Measurements from ENCODE around the gene GMPPA. TPM values are rescaled to one million over a fixed set of nuclear protein-coding genes. Genes with fewer than 3 reads are reported as not detected.

The GMPPA gene
- total RNA-seq, 2 experiments from 2014 or later = 32.4 to 34.2 TPM

DNA sequence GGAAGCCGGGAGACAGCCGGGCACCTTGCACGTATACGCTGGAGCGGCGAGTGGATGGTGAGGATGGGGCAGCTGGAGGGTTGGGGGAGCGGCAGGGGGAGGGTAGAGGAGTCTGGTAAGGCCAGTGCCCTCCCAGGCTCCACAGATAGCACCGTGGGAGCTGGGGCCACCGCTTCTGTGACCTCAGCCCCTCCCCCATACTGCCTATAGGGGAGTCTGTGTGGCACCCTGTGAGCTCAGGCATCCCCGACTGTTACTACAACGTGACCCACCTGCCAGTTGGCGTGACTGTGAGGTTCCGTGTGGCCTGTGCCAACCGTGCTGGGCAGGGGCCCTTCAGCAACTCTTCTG, 9.9 kb upstream of the GMPPA start:
- H3K4me3 Mint-ChIP-seq = no peak overlapping the region
- intact Hi-C loops (cut with micrococcal nuclease) = no loop called here
- TF ChIP-seq, protein P1, sequence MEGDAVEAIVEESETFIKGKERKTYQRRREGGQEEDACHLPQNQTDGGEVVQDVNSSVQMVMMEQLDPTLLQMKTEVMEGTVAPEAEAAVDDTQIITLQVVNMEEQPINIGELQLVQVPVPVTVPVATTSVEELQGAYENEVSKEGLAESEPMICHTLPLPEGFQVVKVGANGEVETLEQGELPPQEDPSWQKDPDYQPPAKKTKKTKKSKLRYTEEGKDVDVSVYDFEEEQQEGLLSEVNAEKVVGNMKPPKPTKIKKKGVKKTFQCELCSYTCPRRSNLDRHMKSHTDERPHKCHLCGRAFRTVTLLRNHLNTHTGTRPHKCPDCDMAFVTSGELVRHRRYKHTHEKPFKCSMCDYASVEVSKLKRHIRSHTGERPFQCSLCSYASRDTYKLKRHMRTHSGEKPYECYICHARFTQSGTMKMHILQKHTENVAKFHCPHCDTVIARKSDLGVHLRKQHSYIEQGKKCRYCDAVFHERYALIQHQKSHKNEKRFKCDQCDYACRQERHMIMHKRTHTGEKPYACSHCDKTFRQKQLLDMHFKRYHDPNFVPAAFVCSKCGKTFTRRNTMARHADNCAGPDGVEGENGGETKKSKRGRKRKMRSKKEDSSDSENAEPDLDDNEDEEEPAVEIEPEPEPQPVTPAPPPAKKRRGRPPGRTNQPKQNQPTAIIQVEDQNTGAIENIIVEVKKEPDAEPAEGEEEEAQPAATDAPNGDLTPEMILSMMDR (IDR thresholded peaks at IDR 0.05) = no peak
- ATAC-seq (no peak), DNase-seq (no peak)
- H3K27me3 Mint-ChIP-seq = peaks cover 42% of the 10 kb centered on the region
- H3K27ac Mint-ChIP-seq = no peak overlapping the region
- H3K9me3 Mint-ChIP-seq = no peaks in the 10 kb centered on the region
- CTCF ChIA-PET = interaction anchor here (0.9 to 1.8 kb wide), 2 partner anchors 13 to 52 kb away, joined by 3 to 6 read pairs; no protein-coding TSS in a partner anchor
- POLR2A ChIA-PET = no interaction called here
- H3K4me1 Mint-ChIP-seq (ENCODE audit: low read depth) = peaks cover 2% of the 10 kb centered on the region
- no peaks in the 10 kb centered on the region for H3K36me3 Mint-ChIP-seq (ENCODE audit: low read depth)

- peaks cover 41% of the 10 kb centered on the region for H3K27me3 Mint-ChIP-seq
- POLR2A ChIA-PET = no interaction called here
- no peak overlapping the region for H3K27ac Mint-ChIP-seq
- no peak overlapping the region for H3K4me3 Mint-ChIP-seq
- CTCF ChIA-PET = interaction anchor here (1.8 kb wide), 1 partner anchor 13 kb away, joined by 6 read pairs; no protein-coding TSS in a partner anchor
- no peaks in the 10 kb centered on the region for H3K4me1 Mint-ChIP-seq (ENCODE audit: low read depth)
- intact Hi-C loops (cut with micrococcal nuclease) = no loop called here
- no peaks in the 10 kb centered on the region for H3K9me3 Mint-ChIP-seq
- no peak for ATAC-seq
- TF ChIP-seq, protein P1 (IDR thresholded peaks at IDR 0.05) = no peak
- no peaks in the 10 kb centered on the region for H3K36me3 Mint-ChIP-seq (ENCODE audit: low read depth)
- DNase-seq = no peak
Observed at GRCh38 chr2:219489315-219489714, 9.4 kb upstream of the GMPPA start.

DNA sequence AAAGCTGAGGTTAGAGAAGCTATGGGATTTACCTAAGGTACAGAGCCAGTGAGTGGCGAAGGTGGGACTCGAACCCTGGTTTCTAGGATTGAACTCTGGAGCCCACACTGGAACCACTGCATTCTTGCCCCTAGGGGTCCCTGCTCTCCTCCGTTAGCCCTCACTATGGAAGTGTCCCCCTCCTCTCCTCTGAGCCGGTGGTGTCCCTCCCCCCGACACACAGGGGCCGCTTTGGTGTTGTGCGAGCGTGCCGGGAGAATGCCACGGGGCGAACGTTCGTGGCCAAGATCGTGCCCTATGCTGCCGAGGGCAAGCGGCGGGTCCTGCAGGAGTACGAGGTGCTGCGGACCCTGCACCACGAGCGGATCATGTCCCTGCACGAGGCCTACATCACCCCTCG, 8.5 kb upstream of the GMPPA start:
- Mint-ChIP-seq H3K4me1 (ENCODE audit: low read depth) (no peaks in the 10 kb centered on the region), H3K4me3 (no peak overlapping the region), H3K36me3 (ENCODE audit: low read depth) (no peaks in the 10 kb centered on the region), H3K27ac (no peak overlapping the region), H3K27me3 (peaks cover 45% of the 10 kb centered on the region), H3K9me3 (no peaks in the 10 kb centered on the region)
- no peak for DNase-seq
- intact Hi-C loops (cut with micrococcal nuclease) = no loop called here
- POLR2A ChIA-PET = no interaction called here
- CTCF ChIA-PET = interaction anchor here (1.8 to 11.5 kb wide), 3 partner anchors 14 to 51 kb away, joined by 6 to 283 read pairs (median 8); no protein-coding TSS in a partner anchor
- TF ChIP-seq, protein P1 (IDR thresholded peaks at IDR 0.05) = no peak
- no peak for ATAC-seq

DNA sequence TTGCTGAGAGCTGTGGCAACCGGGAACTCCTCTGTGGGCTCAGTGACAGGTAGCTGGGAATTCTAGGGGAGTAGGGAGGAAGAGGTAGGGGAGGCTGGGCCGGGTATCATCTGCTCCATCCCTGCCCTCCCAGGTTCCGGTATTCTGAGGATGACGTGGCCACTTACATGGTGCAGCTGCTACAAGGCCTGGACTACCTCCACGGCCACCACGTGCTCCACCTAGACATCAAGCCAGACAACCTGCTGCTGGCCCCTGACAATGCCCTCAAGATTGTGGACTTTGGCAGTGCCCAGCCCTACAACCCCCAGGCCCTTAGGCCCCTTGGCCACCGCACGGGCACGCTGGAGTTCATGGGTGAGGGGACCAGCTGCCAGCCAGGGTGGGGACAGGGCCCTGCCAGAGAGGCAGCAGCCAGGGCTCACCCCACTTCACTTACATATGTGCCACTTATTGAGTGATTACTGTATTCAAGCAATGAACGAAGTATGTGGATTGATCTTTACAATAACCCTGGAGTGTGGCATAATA, 8.0 kb upstream of the GMPPA start:
- Mint-ChIP-seq H3K4me3 (no peak overlapping the region), H3K9me3 (no peaks in the 10 kb centered on the region), H3K36me3 (ENCODE audit: low read depth) (no peaks in the 10 kb centered on the region), H3K27me3 (peaks cover 45% of the 10 kb centered on the region), H3K4me1 (ENCODE audit: low read depth) (no peaks in the 10 kb centered on the region), H3K27ac (no peak overlapping the region)
- intact Hi-C loops (cut with micrococcal nuclease) = no loop called here
- POLR2A ChIA-PET = no interaction called here
- TF ChIP-seq, protein P1 (IDR thresholded peaks at IDR 0.05) = no peak
- CTCF ChIA-PET = interaction anchor here (1.6 to 11.5 kb wide), 3 partner anchors 37 to 151 kb away, joined by 3 to 283 read pairs (median 8); no protein-coding TSS in a partner anchor
- DNase-seq = no peak
- ATAC-seq = no peak

GRCh38 chr2:219491278-219491963, 7.3 kb upstream of the GMPPA start:
- Mint-ChIP-seq H3K9me3 (no peaks in the 10 kb centered on the region), H3K27me3 (peaks cover 46% of the 10 kb centered on the region), H3K4me3 (no peak overlapping the region), H3K4me1 (ENCODE audit: low read depth) (peaks cover 1% of the 10 kb centered on the region), H3K27ac (no peak overlapping the region), H3K36me3 (ENCODE audit: low read depth) (no peaks in the 10 kb centered on the region)
- CTCF ChIA-PET = interaction anchor here (1.6 to 11.5 kb wide), 4 partner anchors 9 to 150 kb away, joined by 3 to 283 read pairs (median 6); no protein-coding TSS in a partner anchor
- TF ChIP-seq, protein P1 (IDR thresholded peaks at IDR 0.05) = no peak
- no peak for ATAC-seq
- intact Hi-C loops (cut with micrococcal nuclease) = no loop called here
- no peak for DNase-seq
- POLR2A ChIA-PET = no interaction called here
